Mesenchymal stem cell (in vitro differentiated cells and primary cell): ENCODE results near the gene CLK1.
"Not testable (repeated sequence)": the region's sequence is repeated elsewhere in the genome, so short reads cannot be mapped to it uniquely, and the experiment has no call there.

Experiments
- DNase-seq: peaks from one replicate; pipeline ENCODE4 v3.0.0-alpha.2; 2013
- H2AFZ ChIP-seq: one replicate; pipeline ENCODE4 v1.6.1; 2013; ENCODE audit warnings: low read depth, mild to moderate bottlenecking, control low read depth, inconsistent platforms, low read length, moderate library complexity
- H2AK5ac ChIP-seq: 2 replicates; pipeline ENCODE4 v1.6.1; 2013; ENCODE audit warnings: low read length, moderate library complexity, mild to moderate bottlenecking, inconsistent platforms; ENCODE audit not compliant: severe bottlenecking
- H2BK120ac ChIP-seq: one replicate; pipeline ENCODE4 v1.6.1; 2013; ENCODE audit warnings: low read depth, mild to moderate bottlenecking, inconsistent platforms, low read length, moderate library complexity
- H2BK12ac ChIP-seq, 2 experiments: one replicate each; pipeline ENCODE4 v1.6.1; 2013; ENCODE audit warnings: inconsistent platforms in 2 of 2, low read length in 2 of 2, mild to moderate bottlenecking in 2 of 2, moderate library complexity in 2 of 2, control low read depth in 1 of 2
- H2BK15ac ChIP-seq: one replicate; pipeline ENCODE4 v1.6.1; 2013; ENCODE audit warnings: mild to moderate bottlenecking, low read depth, inconsistent platforms; ENCODE audit not compliant: poor library complexity, severe bottlenecking
- H2BK5ac ChIP-seq: 2 replicates; pipeline ENCODE4 v1.6.1; 2013; ENCODE audit warnings: low read depth, mild to moderate bottlenecking, low read length, control low read depth, inconsistent platforms; ENCODE audit not compliant: poor library complexity, severe bottlenecking
- H3K14ac ChIP-seq, 2 experiments: one replicate each; pipeline ENCODE4 v1.6.1; 2013; ENCODE audit warnings: inconsistent platforms in 2 of 2, low read length in 2 of 2, control low read depth in 1 of 2, mild to moderate bottlenecking in 1 of 2, moderate library complexity in 1 of 2
- H3K18ac ChIP-seq, 2 experiments: one replicate each; pipeline ENCODE4 v1.6.1; 2013; ENCODE audit warnings: inconsistent platforms in 2 of 2, low read length in 2 of 2, control low read depth in 1 of 2, low read depth in 1 of 2, mild to moderate bottlenecking in 1 of 2
- H3K23ac ChIP-seq, 2 experiments: one replicate each; pipeline ENCODE4 v1.6.1; 2013; ENCODE audit warnings: inconsistent platforms in 2 of 2, low read length in 2 of 2, mild to moderate bottlenecking in 2 of 2, moderate library complexity in 2 of 2, control low read depth in 1 of 2
- H3K27ac ChIP-seq: 2 replicates; pipeline ENCODE4 v1.5.1; 2013; ENCODE audit warnings: mild to moderate bottlenecking, moderate library complexity, low read length, control low read depth, inconsistent platforms; ENCODE audit not compliant: poor library complexity, severe bottlenecking
- H3K27me3 ChIP-seq, 2 experiments: 2 replicates each; pipeline versions ENCODE4 v1.6.1 to v1.7.0; 2013; ENCODE audit warnings: low read length in 2 of 2, mild to moderate bottlenecking in 2 of 2, moderate library complexity in 2 of 2, control low read depth in 1 of 2, inconsistent platforms in 1 of 2; ENCODE audit not compliant: control insufficient read depth in 1 of 2, insufficient read depth in 1 of 2
- H3K36me3 ChIP-seq, 2 experiments: 2 replicates each; pipeline versions ENCODE4 v1.6.1 to v1.7.0; 2013; ENCODE audit warnings: low read length in 2 of 2, control low read depth in 1 of 2, inconsistent platforms in 1 of 2, low read depth in 1 of 2, mild to moderate bottlenecking in 1 of 2; ENCODE audit not compliant: insufficient read depth in 2 of 2, control insufficient read depth in 1 of 2
- H3K4ac ChIP-seq, 2 experiments: one replicate each; pipeline ENCODE4 v1.6.1; 2013; ENCODE audit warnings: inconsistent platforms in 2 of 2, low read length in 2 of 2, mild to moderate bottlenecking in 2 of 2, moderate library complexity in 2 of 2, control low read depth in 1 of 2, low read depth in 1 of 2
- H3K4me1 ChIP-seq: 2 replicates; pipeline ENCODE4 v1.6.1; 2013; ENCODE audit warnings: low read depth, low read length, control low read depth; ENCODE audit not compliant: control insufficient read depth, insufficient read depth
- H3K4me2 ChIP-seq: 2 replicates; pipeline ENCODE4 v1.6.1; 2013; ENCODE audit warnings: low read length, mild to moderate bottlenecking, inconsistent platforms; ENCODE audit not compliant: poor library complexity, severe bottlenecking
- H3K4me3 ChIP-seq, 2 experiments: 2 replicates each; pipeline versions ENCODE4 v1.5.1 to v1.7.0; 2013; ENCODE audit warnings: low read length in 2 of 2, mild to moderate bottlenecking in 2 of 2, control low read depth in 1 of 2, low read depth in 1 of 2; ENCODE audit not compliant: insufficient read depth in 1 of 2
- H3K79me1 ChIP-seq: replicated peaks from 2 replicates; pipeline ENCODE4 v1.6.1; 2013; ENCODE audit warnings: mild to moderate bottlenecking, control low read depth, low read length, inconsistent platforms; ENCODE audit not compliant: poor library complexity, severe bottlenecking
- H3K9ac ChIP-seq: 2 replicates; pipeline ENCODE4 v1.7.0; 2013; ENCODE audit warnings: mild to moderate bottlenecking, low read length, moderate library complexity
- H3K9me3 ChIP-seq: 2 replicates; pipeline ENCODE4 v1.7.0; 2013; ENCODE audit warnings: mild to moderate bottlenecking, low read length; ENCODE audit not compliant: control insufficient read depth
- H4K8ac ChIP-seq: one replicate; pipeline ENCODE4 v1.6.1; 2013; ENCODE audit warnings: inconsistent platforms, mild to moderate bottlenecking, low read length, moderate library complexity
- H4K91ac ChIP-seq: one replicate; pipeline ENCODE4 v1.6.1; 2013; ENCODE audit warnings: mild to moderate bottlenecking, low read length, inconsistent platforms
- WGBS: methylation state at CpG from one replicate; pipeline ENCODE4 v1.1.7; 2013; ENCODE audit warnings: mixed read lengths; 5-methylcytosine and 5-hydroxymethylcytosine counted together

The CLK1 gene

DNA sequence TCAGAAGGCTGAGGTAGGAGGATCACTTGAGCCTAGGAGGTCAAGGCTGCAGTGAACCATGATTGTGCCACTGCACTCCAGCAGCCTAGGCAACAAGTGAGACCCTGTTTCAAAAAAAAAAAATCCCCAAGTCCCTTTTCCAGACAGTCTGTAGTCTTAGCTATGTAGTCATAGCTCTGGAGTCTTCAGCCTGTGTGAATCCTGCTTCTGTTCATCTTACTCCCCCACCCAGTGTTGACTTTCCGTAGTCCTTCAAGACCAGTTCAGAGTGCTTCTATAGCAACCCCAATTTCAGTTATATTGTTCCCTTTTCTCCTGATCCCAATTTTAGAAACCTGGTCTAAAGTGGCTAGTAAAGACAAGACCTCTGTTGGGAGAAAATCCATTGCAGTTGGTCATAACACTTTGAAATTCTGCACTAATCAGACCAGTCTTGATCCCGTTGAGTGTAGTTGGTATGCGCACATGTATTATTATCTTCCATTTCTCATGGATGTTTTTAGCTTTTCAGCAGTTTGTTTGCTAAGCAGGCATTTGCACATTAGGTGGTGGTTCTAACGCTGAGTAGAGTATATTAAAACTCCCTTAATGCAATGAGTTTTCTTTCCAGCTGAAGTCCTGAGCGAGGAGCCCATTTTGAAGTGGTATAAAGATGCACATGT lies 43.8 kb downstream of the CLK1 start:
- peaks cover 22 to 83% of the 10 kb centered on the region in 2 experiments for H3K36me3 ChIP-seq
- H3K27me3 ChIP-seq: no peaks in the 10 kb centered on the region
- H2AFZ ChIP-seq: no peak overlapping the region
- 96% methylated on average over 5 of the region's 5 CpGs for WGBS
- no peak overlapping the region for H2BK12ac ChIP-seq
- no peak overlapping the region for H3K23ac ChIP-seq
- no peak overlapping the region for H2BK5ac ChIP-seq
- no peak overlapping the region for H3K14ac ChIP-seq
- peaks cover 8% of the 10 kb centered on the region for H3K79me1 ChIP-seq
- no peaks in the 10 kb centered on the region for H3K4me1 ChIP-seq
- H3K27ac ChIP-seq: no peak overlapping the region
- H3K9ac ChIP-seq: no peak overlapping the region
- H2BK120ac ChIP-seq: no peak overlapping the region
- no peak overlapping the region for H3K18ac ChIP-seq
- H3K9me3 ChIP-seq: no peaks in the 10 kb centered on the region
- DNase-seq: no peak
- no peak overlapping the region for H4K8ac ChIP-seq
- H4K91ac ChIP-seq: no peak overlapping the region
- no peak overlapping the region for H3K4me3 ChIP-seq
- no peak overlapping the region for H2BK15ac ChIP-seq
- no peak overlapping the region for H3K4ac ChIP-seq
- H3K4me2 ChIP-seq: no peak overlapping the region
- no peak overlapping the region for H2AK5ac ChIP-seq

DNA sequence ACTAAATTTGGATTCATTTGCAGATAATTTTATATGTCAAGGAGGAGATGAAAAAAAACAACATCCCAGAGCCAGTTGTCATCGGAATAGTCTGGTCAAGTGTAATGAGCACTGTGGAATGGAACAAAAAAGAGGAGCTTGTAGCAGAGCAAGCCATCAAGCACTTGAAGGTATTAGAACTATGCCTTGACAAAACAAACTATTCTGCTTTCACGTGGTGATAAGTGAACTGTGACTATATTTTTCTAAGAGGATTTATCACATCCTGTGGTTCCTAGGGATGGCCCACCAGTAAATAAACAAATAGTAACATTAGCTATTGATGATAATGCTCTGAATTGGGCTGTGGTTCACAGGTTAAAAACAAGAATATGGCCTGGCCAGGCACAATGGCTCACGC lies 45.7 kb downstream of the CLK1 start:
- H3K23ac ChIP-seq, H3K27ac ChIP-seq, H3K9me3 ChIP-seq, H2AFZ ChIP-seq, H3K4ac ChIP-seq, H3K4me2 ChIP-seq, H3K79me1 ChIP-seq, H3K4me3 ChIP-seq, DNase-seq, H3K27me3 ChIP-seq, H2BK5ac ChIP-seq, H4K91ac ChIP-seq, H4K8ac ChIP-seq, H3K4me1 ChIP-seq, H2BK120ac ChIP-seq, H2AK5ac ChIP-seq, H3K18ac ChIP-seq, H3K14ac ChIP-seq, H2BK12ac ChIP-seq, H2BK15ac ChIP-seq: not testable (repeated sequence)
- H3K36me3 ChIP-seq: peaks cover 24 to 85% of the 10 kb centered on the region in 2 experiments
- 44% methylated on average over 3 of the region's 3 CpGs for WGBS
- H3K9ac ChIP-seq: peak overlapping the region; percentile 24

DNA sequence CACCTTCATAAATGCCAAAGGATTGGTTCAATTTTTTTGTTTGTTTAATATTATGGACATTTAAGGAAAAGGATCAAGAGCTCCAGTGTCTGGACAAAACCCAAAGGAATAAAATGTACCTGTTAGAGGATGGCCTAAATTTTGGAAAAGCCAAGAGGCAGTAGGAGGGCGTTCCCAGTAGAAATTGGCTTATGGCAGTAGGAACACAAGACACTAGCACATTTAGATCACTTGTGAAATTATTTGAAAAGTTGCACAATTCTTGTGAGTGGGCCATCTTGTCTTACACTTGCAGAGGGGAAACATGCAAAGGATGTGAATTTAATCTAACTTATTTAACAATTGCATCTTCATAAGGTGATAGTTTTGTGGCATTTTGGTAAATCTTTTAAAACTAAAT lies 49.5 kb downstream of the CLK1 start:
- Histone ChIP-seq H3K9ac (peak overlapping the region; percentile 99), H3K14ac (no peak overlapping the region), H4K91ac (no peak overlapping the region), H4K8ac (no peak overlapping the region), H2BK5ac (no peak overlapping the region), H2AFZ (no peak overlapping the region), H3K27me3 (no peaks in the 10 kb centered on the region), H3K4me1 (peaks cover 7% of the 10 kb centered on the region), H2AK5ac (no peak overlapping the region), H3K4me3 (peak overlapping the region in 1 of 2 experiments; percentile 100), H3K4me2 (no peak overlapping the region), H3K36me3 (peaks cover 12 to 68% of the 10 kb centered on the region in 2 experiments), H3K18ac (no peak overlapping the region), H2BK120ac (no peak overlapping the region), H3K23ac (no peak overlapping the region), H3K9me3 (no peaks in the 10 kb centered on the region), H2BK15ac (no peak overlapping the region), H3K79me1 (peaks cover 1% of the 10 kb centered on the region), H3K27ac (no peak overlapping the region), H3K4ac (no peak overlapping the region), H2BK12ac (no peak overlapping the region)
- 100% methylated on average over 1 of the region's 1 CpG for WGBS
- DNase-seq: no peak

GRCh38 chr2:200814276-200814815 lies 50.1 kb downstream of the CLK1 start:
- peak overlapping the region in 1 of 2 experiments; percentile 100 for H3K4me3 ChIP-seq
- H2BK15ac ChIP-seq: no peak overlapping the region
- H2BK12ac ChIP-seq: no peak overlapping the region
- no peak overlapping the region for H2BK5ac ChIP-seq
- H4K91ac ChIP-seq: no peak overlapping the region
- H2BK120ac ChIP-seq: no peak overlapping the region
- H3K23ac ChIP-seq: no peak overlapping the region
- H3K27ac ChIP-seq: no peak overlapping the region
- no peak overlapping the region for H3K18ac ChIP-seq
- peaks cover 7% of the 10 kb centered on the region for H3K4me1 ChIP-seq
- no peak overlapping the region for H3K14ac ChIP-seq
- peak overlapping the region; percentile 99 for H3K9ac ChIP-seq
- H3K4me2 ChIP-seq: no peak overlapping the region
- H3K36me3 ChIP-seq: peaks cover 9 to 62% of the 10 kb centered on the region in 2 experiments
- no peak overlapping the region for H4K8ac ChIP-seq
- H2AFZ ChIP-seq: no peak overlapping the region
- H3K27me3 ChIP-seq: no peaks in the 10 kb centered on the region
- no peak overlapping the region for H2AK5ac ChIP-seq
- H3K79me1 ChIP-seq: peaks cover 1% of the 10 kb centered on the region
- WGBS: 83% methylated on average over 2 of the region's 3 CpGs
- no peak overlapping the region for H3K4ac ChIP-seq
- no peaks in the 10 kb centered on the region for H3K9me3 ChIP-seq
- peak; percentile 37 for DNase-seq
